ENCODE results near the gene AXIN1. TPM values are rescaled to one million over a fixed set of nuclear protein-coding genes. Genes with fewer than 3 reads are reported as not detected.

The AXIN1 gene
- polyA plus RNA-seq, 1 donor, result 12.4 TPM

DNA sequence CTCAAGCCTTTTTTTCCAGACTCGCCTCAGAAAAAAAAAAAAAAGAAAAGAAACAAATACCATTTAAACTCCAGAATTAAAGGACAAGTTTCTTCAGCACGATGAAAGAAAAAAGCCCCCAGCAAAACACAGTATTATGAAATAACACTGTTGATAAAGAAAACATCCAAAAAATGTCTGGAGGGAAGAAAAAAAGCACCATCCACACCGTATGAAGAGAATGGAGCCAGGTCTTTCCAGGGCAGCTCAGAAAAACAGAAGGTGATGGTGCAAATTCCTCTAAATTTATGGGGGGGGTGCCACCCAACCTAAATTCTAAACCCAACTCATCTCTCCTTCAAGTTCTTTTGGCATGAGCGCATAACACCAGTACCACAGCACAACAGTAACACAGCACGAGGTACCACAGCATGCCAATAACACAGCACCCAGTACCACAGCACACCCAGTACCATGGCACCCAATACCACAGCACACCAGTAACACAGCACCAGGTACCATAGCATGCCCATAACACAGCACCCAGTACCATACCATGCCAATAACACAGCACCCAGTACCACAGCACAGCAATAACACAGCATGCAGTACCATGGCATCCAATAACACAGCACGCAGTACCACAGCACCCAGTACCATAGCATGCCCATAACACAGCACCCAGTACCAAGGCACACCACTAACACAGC is 19.0 kb downstream of the AXIN1 start:
- DNase-seq, result no peak

DNA sequence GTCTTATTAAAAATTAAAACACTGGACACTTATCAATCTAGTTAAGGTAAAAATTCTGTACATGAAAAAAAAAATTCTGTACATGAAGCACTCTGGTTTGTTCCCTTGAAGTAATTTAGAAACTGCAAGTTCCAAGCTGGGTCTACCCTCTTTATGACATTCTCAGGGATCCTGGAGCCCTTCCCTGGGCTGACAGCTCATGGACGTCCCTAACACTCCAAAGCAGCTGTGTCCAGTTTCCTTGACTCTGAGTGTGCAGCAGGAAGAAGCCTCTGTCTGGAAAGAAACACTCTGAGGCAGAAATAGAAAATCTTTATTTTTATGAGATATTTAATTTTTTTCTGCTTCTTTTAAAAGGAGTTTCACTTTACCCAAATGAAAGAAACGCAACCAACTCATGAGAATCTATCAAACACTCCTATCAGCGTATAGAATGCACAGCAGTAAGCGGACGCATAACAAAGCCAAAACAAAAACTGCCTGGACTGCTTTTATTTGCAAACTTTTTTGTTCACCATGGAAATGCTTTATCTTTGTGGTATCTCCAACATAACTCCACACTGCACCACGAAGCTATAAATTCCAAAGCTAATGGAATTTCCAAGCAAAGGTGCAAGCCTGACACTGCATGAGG is 21.2 kb downstream of the AXIN1 start:
- peak; percentile 67 for DNase-seq

DNA sequence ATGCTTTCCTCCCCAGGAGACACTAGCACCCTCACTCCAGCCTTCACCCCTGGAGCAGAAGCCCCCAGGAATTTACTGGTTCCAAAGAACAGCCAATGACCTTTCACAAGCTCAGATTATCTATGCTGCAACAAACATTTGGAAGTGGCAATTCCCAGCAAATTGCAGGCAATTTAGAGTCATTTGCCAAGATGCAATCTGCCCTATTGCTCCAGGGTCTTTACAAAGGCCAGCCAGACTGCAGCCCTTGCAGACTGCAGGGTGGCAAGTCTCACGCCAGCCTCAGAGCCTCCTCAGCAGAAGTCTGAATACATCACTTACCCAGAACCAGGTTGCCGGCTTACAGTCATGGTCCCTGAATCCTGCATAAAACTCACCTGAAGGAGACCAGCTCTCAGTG is 21.8 kb downstream of the AXIN1 start:
- no peak for DNase-seq

DNA sequence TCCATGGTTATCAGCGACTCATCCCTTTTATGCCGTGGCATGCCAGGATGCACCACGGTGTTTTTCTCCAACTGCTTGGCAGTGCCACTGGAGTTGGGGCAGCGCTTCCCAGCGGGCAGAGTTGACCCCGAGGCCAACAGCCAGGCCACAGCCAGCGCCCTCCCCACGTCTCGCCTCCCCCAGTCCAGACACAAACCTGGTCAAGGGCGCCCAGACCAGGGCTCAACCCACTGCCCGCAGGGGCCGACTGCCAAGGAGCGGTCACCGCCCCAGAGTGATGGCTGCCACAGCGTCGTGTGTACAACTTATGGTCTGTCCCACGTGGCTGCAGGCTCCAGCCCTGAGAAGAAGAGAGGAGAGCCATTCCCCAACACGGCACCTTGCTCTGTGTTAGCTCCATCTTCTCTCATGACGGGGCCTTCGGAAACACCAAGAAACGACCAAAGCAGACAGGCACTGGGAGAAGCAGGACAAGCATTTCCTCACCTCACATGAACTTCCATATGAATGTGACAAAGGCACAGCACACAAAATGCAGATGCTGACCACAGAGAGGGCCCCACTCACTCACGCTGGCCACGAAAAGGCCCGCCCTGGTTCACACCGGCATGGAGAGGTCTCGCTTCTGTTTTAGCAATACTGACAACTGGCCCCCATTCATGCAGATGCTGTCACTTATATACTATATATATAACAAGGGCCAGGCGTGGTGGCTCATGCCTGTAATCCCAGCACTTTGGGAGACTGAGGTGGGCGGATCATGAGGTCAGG is 27.0 kb downstream of the AXIN1 start:
- no peak for DNase-seq

GRCh38 chr16:324451-325334 is 27.8 kb downstream of the AXIN1 start:
- no peak for DNase-seq

DNA sequence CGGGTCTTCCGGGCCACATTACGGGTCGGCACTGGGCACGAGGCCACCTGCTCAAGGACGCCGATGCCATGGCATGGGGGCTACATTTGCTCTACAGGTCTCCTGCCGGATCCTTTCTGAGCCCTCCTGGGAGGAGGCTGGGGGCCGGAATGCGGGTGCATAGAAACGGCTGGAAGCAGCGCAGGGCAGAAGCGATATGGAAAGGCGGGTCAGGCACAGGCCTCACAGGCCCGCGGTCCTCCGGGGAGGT is 28.4 kb downstream of the AXIN1 start:
- DNase-seq, result no peak

GRCh38 chr16:322476-323143 is 29.9 kb downstream of the AXIN1 start:
- no peak for DNase-seq

DNA sequence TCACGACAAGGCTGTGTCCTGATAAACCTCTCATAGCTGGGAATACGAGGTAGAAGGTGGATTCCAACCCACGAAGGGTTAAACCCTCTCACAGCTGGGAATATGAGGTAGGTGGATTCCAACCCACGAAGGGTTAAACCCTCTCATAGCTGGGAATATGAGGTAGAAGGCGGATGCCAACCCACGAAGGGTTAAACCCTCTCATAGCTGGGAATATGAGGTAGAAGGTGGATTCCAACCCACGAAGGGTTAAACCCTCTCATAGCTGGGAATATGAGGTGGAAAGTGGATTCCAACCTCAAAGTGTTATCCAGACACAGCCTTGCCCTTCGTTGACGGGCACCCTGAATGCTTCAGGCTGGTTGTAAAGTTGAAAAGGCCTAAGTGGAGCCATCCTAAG is 31.0 kb downstream of the AXIN1 start:
- DNase-seq, result no peak

- DNase-seq, result no peak
Observed at GRCh38 chr16:320206-320605, 32.3 kb downstream of the AXIN1 start.

DNA sequence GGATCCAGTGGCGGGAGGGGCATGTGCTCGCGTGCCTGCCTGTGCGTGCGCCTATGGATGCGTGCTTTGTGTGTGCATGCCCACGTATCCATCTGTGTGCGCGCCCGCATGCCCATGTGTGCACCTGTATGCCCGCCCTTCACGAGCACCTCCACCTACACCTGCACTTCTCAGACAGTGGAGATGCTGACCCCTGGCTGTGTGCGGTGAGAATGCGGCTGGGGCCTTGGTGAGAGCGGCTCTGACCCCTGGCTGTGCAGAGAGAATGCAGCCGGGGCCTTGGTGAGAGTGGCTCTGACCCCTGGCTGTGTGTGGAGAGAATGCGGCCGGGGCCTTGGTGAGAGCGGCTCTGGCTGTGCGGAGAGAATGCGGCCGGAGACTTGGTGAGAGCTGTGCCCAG is 33.9 kb downstream of the AXIN1 start:
- DNase-seq, result no peak

DNA sequence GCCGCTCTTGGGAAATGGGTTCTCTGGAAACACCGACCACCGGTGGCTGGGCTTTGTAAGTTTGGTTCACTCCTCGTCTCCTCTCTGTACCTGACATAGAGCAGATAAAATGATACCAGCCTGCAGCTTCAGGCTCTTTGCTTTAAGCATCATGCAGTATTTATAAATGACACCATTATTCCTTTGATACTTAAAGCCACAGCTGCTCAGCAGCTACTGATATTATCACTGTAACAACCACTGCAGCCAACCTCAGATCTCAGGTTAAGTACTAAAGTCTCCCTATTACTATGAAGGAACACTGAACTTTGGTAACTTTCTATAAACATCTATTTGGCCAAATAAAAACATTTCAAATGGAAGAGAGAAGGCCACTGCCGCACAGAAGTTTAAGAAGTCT is 34.9 kb downstream of the AXIN1 start:
- DNase-seq, result no peak

GRCh38 chr16:316741-317464 is 35.6 kb downstream of the AXIN1 start:
- no peak for DNase-seq

- no peak for DNase-seq
Observed at GRCh38 chr16:314795-315299, 37.7 kb downstream of the AXIN1 start.

DNA sequence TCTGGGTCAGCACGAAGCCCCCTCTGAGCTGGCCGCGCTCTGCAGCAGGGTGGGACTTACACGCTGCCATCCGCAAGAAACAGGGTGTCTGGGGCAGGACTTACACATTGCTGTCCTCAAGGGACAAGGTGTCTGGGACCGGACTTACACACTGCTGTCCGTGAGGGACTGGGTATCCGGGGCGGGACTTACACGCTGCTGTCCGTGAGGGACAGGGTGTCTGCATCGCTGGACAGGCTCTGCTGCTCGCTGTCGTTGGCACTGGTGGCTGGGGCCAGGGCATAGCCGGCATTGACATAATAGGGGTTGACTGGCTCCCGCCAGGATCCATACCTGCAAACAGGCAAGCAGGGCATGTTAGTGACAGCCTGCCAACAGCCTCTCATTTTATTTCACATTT is 38.2 kb downstream of the AXIN1 start:
- no peak for DNase-seq

DNA sequence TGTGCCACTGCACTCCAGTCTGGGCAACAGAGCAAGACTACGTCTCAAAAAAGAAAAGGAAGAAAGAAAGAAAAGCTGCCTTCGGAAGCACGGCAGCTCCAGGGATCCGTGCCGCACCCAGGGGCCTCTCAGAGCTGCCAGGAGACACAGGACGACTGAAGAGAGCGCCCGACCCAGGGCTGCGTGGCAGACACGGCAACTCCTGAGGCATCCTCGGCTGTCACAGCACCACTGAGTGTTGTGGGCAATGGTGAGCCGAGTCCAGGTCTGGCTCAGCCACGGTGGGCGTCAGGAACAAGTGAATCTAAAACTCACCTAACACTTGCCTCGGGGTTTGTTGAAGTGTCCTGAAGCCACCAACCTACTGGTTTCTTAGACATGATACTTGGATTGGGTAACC is 40.8 kb downstream of the AXIN1 start:
- DNase-seq, result no peak

- DNase-seq, result no peak
Observed at GRCh38 chr16:309476-309875, 43.0 kb downstream of the AXIN1 start.

- DNase-seq, result no peak
Observed at GRCh38 chr16:307691-308312, 44.7 kb downstream of the AXIN1 start.

DNA sequence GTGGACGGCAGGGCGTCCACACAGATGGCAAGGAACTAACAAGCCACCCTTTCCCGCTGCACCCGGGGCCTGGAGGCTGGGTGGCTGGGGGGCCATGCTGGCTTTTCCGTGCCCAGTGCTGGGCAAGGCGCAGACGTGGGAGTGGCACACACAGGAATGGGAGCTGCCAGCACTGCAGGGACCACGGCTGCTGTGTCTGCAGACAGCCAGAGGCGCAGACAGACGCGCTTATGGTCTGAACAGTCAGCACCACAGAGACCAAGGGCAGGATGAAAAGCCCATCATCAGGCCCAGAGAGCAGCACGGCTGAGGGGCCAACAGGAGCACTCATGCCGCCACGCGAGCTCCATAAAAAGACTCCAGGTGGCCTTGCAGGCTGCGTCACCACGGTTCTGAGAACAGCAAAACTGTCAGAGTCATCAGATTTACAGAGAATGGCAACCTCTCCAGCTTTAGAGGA is 45.6 kb downstream of the AXIN1 start:
- DNase-seq, result no peak

DNA sequence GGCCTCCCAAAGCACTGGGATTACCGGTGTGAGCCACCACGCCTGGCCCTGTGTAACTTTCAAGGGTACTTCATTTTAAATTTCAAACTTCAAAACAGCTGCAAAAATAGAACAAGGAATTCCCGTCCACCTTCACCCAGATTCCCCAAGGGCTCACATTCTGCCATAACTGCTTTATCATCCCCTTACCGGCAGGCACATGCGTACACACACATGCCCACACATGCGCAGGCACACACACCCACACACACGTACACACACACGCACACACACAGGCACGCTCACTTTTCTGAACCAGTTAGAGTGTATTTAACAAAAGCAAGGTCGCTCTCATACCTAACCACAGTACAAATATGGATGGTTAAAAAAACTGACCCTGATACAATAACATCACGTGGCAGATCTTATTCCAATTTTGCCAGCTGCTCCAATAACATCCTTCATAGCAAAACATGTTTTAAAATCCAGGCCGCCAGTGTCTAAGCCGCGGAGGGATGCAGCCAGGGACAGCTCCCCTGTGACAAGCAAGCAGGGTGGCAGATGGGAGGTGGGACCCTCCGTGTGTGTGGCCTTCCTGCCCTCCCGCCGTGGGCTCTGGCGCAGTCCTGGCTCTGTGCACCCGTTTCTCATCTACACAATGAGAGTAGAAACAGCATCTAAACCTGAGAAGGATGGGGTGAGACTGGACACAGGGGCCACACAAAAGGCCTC is 46.5 kb downstream of the AXIN1 start:
- no peak for DNase-seq

DNA sequence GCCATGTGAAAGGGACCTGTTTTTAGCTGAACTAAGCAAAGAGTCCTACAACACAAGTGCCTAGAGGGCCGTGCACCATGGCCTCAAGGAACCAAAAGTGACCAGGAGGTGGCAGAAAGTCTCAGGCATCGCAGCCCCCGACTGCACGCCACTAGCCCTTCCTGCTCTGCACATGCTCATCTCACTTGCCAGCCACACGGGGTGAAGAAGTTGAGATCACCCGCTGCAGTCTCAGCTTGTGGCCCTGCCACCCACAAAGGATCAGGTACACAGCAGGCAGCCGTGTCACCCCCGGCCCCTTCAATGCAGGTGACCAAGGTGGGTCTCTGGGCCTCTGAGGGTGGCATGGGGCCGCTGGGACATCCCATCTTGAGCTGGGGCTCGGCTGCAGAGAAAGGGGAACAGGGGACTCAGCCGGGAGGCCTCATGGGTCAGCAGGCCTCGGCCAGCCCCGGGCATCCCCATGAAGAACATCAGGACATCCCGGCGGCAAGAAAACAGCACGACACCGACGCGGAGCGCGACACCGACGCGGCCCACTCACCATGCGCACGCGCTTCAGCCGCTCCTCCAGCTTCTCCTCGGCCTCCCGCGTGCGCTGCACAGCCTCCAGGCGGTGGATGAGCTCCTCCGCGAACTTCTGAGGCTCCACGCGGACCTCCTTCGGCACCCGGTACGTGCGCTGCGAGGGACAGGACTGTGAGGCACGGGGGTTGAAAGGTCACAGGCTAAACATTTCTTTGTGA is 48.6 kb downstream of the AXIN1 start:
- DNase-seq, result no peak

All from hindlimb muscle (tissue), 1 donor.